ENCODE results near the gene CLDN9.

DNA sequence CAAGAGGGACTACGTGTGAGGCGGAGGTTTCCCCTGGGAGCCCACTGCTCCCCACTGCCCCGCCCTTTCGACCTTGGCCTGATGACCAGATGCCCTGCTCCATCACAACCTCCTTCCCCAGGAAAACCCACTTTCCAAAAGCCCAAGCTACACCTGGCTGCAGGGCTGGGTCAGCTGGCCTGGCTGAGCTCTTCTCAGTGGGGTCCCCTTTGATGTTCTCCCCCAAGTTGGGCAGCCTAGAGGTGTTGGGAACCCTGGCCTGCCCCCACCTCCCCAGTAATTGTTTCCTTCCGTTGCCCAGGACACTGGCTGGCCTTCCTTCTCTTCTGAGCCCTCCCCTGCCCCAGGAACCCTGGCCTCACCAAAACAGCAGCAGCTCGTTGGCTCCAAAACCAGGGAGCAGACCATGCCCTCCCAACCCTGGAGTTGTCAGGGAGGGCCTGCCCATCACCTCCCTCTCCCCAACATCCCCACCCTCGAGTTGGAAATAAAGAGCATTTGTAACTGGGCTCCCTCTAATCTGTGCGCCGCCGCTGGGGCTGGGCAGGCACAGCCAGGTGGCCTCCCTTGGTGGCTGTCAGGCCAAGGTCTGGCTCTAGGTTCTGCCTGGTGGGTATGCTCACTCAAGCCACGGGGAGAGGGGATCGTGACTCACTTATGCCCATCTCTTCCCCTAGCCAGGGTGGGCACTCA, 1.4 kb downstream of the CLDN9 start:
- TF ChIP-seq, protein P1, sequence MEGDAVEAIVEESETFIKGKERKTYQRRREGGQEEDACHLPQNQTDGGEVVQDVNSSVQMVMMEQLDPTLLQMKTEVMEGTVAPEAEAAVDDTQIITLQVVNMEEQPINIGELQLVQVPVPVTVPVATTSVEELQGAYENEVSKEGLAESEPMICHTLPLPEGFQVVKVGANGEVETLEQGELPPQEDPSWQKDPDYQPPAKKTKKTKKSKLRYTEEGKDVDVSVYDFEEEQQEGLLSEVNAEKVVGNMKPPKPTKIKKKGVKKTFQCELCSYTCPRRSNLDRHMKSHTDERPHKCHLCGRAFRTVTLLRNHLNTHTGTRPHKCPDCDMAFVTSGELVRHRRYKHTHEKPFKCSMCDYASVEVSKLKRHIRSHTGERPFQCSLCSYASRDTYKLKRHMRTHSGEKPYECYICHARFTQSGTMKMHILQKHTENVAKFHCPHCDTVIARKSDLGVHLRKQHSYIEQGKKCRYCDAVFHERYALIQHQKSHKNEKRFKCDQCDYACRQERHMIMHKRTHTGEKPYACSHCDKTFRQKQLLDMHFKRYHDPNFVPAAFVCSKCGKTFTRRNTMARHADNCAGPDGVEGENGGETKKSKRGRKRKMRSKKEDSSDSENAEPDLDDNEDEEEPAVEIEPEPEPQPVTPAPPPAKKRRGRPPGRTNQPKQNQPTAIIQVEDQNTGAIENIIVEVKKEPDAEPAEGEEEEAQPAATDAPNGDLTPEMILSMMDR (IDR thresholded peaks at IDR 0.05): no peak
- no peak for TF ChIP-seq POLR2A (IDR thresholded peaks at IDR 0.05)
